Ecto neural progenitor cell (in vitro differentiated cells): ENCODE results near the gene UTF1.

Source experiments
- DNase-seq: peaks from one replicate; pipeline ENCODE4 v3.0.0-alpha.2; 2018; ENCODE audit warnings: low spot score

UTF1 gene

GRCh38 chr10:133279326-133280226, 49.6 kb downstream of the UTF1 start:
- no peak for DNase-seq

GRCh38 chr10:133280391-133281059, 50.5 kb downstream of the UTF1 start:
- DNase-seq, result no peak

- no peak for DNase-seq
These were observed 51.1 kb downstream of the UTF1 start for GRCh38 chr10:133281084-133281483.
